HG02571 (cell line): ENCODE results near the gene GMFB.

Experiments
- ATAC-seq: cut with Tn5 transposase; IDR thresholded peaks from one replicate; pipeline ENCODE4 v1.9.1; 2021; ENCODE audit warnings: mild to moderate bottlenecking, moderate library complexity; ENCODE audit not compliant: unreplicated experiment

Gene GMFB

DNA sequence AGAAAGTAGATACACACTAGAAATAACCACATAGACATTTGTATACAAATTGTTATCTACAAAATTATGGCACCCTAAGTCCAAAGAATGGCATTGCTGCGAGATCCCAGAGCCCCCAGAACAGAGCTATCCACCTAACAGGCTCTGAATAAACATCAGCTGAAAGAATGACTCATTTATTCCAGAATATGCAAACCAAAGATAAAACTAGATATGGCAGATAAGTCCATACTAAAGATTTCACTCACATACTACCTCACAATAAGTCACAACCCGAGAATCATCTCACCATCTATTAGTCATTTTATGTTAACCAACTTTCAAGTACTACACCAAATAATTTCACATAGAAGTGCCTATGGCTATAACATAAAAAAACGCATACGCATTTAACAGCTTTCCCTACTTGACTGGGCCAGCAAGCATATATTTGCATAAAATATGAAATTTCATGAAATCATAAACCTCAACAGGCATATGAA, 53.2 kb downstream of the GMFB start:
- no peak for ATAC-seq

DNA sequence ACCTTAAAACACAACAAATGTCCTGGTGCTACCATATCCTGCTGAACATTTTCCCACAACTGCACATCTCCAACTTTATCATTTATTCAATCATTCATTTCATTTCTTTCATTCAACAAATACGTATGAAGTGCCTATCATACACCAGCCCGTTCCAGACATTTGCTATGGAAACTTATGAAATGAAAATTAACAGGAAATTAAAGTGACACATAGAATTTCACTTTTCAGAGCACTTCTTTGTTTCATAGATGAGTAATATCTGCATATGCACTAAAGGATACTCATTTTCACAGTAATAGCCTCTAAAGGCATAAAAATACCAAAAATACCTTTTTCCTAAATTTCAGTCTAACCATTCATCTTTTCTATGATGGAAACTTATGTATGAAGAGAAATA, 60.3 kb downstream of the GMFB start:
- no peak for ATAC-seq

GRCh38 chr14:54427871-54428270, 60.9 kb downstream of the GMFB start:
- ATAC-seq, result no peak

DNA sequence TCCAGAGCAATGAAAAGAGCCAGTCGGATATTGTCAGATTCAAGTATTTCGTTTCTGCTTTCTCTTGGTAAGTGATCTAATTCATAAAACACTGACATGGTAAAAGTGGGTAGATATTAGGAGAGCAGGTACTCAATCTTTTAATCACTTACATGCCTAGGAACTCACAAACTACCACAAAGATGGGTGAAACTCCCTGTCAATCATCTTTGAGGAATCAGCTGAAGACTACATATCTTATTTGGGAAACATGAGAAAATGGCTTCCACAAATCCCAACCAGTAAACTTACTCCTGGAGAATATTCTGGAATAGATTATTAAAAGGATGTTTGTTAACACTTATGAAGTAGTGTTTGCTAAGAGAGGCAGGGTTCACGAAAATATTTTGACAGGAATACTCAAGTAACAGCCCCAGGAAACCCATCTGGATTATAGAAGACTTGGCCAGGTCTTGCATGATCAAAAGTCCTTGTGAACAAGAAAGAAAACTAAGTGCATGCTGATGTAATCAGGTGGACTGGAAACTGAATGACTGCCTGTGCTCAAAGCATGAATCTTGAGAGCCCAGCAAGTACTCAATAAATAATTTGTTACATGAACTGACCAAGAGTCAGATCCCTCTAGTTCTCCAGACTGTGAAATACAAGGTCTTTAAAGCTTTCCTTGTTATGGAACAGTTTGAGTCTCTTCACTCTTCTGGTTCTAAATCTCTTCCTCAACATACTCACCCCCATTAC, 63.1 kb downstream of the GMFB start:
- ATAC-seq, result no peak

GRCh38 chr14:54425068-54425467, 63.7 kb downstream of the GMFB start:
- ATAC-seq, result no peak
